ENCODE data around the gene ROR1. TPM values are rescaled to one million over a fixed set of nuclear protein-coding genes. Genes with fewer than 3 reads are reported as not detected.

The ROR1 gene
- total and polyA plus RNA-seq, 10 of the 15 experiments (the other 5 are each of a cell fraction or from before 2014, with no cell fraction given), result 0.02 to 0.08 (median 0.05) TPM; not detected in 6

GRCh38 chr1:63898428-63899196 lies 124.8 kb downstream of the ROR1 start:
- H3K9me3 ChIP-seq (replicated peaks; ENCODE audit: control insufficient read depth, insufficient read depth, low read length), result no peaks in the 10 kb centered on the region
- ChIA-PET RAD21 (ENCODE audit: unreplicated experiment) (interaction anchor here (1.2 kb wide), 1 partner anchor 239 kb away, joined by 3 read pairs; no protein-coding TSS in a partner anchor), SMC1A (ENCODE audit: uncharacterized antibody, unreplicated experiment) (interaction anchor here (0.8 to 1.3 kb wide), 3 partner anchors 17 to 207 kb away, joined by 3 to 4 read pairs (median 4); no protein-coding TSS in a partner anchor), POLR2A (no interaction called here), CTCF (interaction anchor here (1.4 kb wide), 1 partner anchor 207 kb away, joined by 4 read pairs; no protein-coding TSS in a partner anchor)
- no peak overlapping the region for H3K4me3 ChIP-seq
- H3K4me2 ChIP-seq (ENCODE audit: control insufficient read depth, insufficient read depth), result no peak overlapping the region
- H3K36me3 ChIP-seq (ENCODE audit: control insufficient read depth in 2 of 2, insufficient read depth in 2 of 2, low read length in 1 of 2), result no peaks in the 10 kb centered on the region
- no peaks in the 10 kb centered on the region for H3K79me2 ChIP-seq (ENCODE audit: control insufficient read depth, insufficient read depth, low read length)
- H3K9ac ChIP-seq (ENCODE audit: control insufficient read depth, insufficient read depth, low read length), result no peak overlapping the region
- no peaks in the 10 kb centered on the region for H4K20me1 ChIP-seq (ENCODE audit: control insufficient read depth, insufficient read depth)
- no peak overlapping the region for H3K27ac ChIP-seq (ENCODE audit: control insufficient read depth, insufficient read depth)
- no peak overlapping the region for H2AFZ ChIP-seq (ENCODE audit: control insufficient read depth, low read depth, low read length)
- no peaks in the 10 kb centered on the region for H3K27me3 ChIP-seq (replicated peaks in 1 of 2; ENCODE audit: control insufficient read depth in 2 of 2, insufficient read depth in 2 of 2, low read length in 1 of 2)
- intact Hi-C loops (cut with micrococcal nuclease; ENCODE audit: unreplicated experiment) (no loop called here), in situ Hi-C loops (cut with MboI) (no loop called here)
- no peak for ATAC-seq
- no peak for DNase-seq (ENCODE audit: low read depth, low spot score)
- no peak for FAIRE-seq
- 57% methylated on average over 6 of the region's 6 CpGs for WGBS (ENCODE audit: insufficient coverage, insufficient replicate concordance, low lambda C conversion rate, missing lambda C conversion rate)
- no peaks in the 10 kb centered on the region for H3K4me1 ChIP-seq (ENCODE audit: control insufficient read depth, insufficient read depth, low read length)
- no TSS peak for BruUV-seq (replicated peaks)
- no peak for TF ChIP-seq MXI1 (IDR thresholded peaks at IDR 0.05; ENCODE audit: low read depth, low read length)
- TF ChIP-seq CUX1 (IDR thresholded peaks at IDR 0.05; ENCODE audit: insufficient replicate concordance, low read depth, low read length), result no peak
- TF ChIP-seq ZNF592 (IDR thresholded peaks at IDR 0.05), result no peak
- no peak for TF ChIP-seq ZBTB33 (IDR thresholded peaks at IDR 0.05)
- no peak for TF ChIP-seq TCF12 (IDR thresholded peaks at IDR 0.05; ENCODE audit: low read depth, low read length)
- TF ChIP-seq IKZF1 (conservative IDR thresholded peaks at IDR 0.05), result no peak
- TF ChIP-seq SMAD1 (IDR thresholded peaks at IDR 0.05; ENCODE audit: low read depth, partially characterized antibody), result no peak
- no peak for TF ChIP-seq MYC (IDR thresholded peaks at IDR 0.05; ENCODE audit: insufficient read depth, insufficient read length, insufficient replicate concordance, low read length, severe bottlenecking)
